SU-DHL-6 (cell line): ENCODE measurements around the gene UBXN10.

Experiments used
- EZH2phosphoT487 ChIP-seq: fragments of 200-600 bp; sonication (generic), shearing (Covaris generic); conservative IDR thresholded peaks from 2 replicates; pipeline ENCODE4 v1.6.1; 2018; ENCODE audit warnings: mild to moderate bottlenecking, antibody characterized with exemption, low read length, moderate library complexity, mixed read lengths
- TF ChIP-seq, protein P1 (sequence below): fragments of 200-600 bp; sonication (generic); IDR thresholded peaks from one replicate; pipeline ENCODE4 v1.5.1; 2017; ENCODE audit warnings: antibody characterized with exemption, mild to moderate bottlenecking, low read length, moderate library complexity; ENCODE audit not compliant: insufficient read depth, poor library complexity, severe bottlenecking

DNA sequence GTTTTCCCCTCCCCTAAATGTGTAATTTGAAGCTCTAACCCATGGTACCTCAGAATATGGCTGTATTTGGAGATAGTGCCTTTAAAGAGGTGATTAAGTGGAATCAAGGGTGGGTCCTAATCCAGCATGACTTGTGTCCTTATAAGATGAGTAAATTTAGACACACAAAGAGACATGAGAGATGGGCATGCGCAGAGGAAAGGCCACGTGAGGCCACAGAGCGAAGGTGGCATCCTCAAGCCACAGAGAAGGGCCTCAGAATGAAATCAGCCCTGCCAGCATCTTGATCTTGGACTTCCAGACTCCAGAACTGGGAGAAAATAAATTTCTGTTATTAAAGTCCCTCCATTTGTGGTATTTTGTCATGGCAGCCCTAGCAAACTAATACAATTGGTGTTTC, 49.6 kb upstream of the UBXN10 start:
- no peak for TF ChIP-seq EZH2phosphoT487
- TF ChIP-seq, protein P1, sequence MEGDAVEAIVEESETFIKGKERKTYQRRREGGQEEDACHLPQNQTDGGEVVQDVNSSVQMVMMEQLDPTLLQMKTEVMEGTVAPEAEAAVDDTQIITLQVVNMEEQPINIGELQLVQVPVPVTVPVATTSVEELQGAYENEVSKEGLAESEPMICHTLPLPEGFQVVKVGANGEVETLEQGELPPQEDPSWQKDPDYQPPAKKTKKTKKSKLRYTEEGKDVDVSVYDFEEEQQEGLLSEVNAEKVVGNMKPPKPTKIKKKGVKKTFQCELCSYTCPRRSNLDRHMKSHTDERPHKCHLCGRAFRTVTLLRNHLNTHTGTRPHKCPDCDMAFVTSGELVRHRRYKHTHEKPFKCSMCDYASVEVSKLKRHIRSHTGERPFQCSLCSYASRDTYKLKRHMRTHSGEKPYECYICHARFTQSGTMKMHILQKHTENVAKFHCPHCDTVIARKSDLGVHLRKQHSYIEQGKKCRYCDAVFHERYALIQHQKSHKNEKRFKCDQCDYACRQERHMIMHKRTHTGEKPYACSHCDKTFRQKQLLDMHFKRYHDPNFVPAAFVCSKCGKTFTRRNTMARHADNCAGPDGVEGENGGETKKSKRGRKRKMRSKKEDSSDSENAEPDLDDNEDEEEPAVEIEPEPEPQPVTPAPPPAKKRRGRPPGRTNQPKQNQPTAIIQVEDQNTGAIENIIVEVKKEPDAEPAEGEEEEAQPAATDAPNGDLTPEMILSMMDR, result no peak
